Measurements from ENCODE around the gene SLC16A4. TPM values are rescaled to one million over a fixed set of nuclear protein-coding genes. Genes with fewer than 3 reads are reported as not detected.

SLC16A4 gene
- total RNA-seq, 1 donor from 2014 or later, result 52.3 TPM

DNA sequence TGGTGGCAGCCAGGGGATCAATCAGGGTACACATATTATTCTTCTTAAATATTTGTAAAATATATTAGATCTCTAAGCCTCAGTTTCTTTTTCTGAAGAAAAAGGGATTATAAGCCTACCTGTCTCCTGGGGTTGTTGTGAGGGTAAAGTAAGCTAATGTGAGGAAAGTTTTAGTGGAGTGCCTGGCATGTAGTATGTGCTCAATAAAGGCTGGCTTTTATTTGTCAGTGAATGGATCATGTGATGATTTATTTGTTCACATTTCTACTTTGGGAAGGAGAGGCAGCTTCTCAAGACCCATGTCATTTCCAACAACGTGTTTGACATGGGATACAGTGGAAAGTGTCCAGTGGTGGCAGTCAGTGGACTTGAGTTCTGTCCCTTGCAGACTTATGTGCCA, 64.0 kb downstream of the SLC16A4 start:
- no peak for DNase-seq (ENCODE audit: low spot score)

DNA sequence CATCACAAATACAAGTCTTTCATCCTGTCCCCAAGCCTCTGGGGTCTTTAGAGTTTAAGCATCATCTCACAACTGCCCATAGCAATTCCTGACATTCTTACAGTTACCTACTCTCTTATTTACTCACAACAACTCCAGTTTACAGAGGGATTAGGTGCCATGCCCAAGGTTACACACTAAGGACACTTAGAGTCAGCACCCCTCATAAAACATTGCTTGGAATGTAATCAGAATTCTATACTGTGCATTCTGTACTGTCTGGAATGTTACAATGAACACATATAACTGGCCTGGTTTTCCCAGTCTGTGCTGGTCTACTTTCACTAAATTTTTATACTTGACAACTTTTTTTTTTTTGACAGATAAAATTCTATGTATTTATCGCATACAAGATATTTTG, 66.2 kb downstream of the SLC16A4 start:
- DNase-seq (ENCODE audit: low spot score), result no peak

DNA sequence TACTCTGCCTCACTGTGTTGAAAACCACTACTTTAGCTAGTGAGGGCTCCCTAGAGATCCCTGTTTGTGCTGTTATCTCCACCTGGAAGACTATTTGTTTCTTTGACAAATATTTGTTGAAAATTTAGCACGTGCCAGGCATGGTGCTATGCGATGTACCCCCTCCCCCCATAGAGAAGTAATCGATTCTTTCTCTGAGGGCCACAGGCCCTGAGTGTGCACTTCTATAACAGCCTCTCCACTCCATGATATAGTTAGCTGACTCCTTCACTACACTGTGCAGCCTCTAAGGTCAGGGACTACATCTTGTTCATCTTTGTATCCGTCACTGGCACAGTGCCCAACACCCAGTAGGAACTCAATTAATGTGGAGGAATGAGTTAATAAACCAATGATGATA, 69.0 kb downstream of the SLC16A4 start:
- DNase-seq (ENCODE audit: low spot score), result no peak

DNA sequence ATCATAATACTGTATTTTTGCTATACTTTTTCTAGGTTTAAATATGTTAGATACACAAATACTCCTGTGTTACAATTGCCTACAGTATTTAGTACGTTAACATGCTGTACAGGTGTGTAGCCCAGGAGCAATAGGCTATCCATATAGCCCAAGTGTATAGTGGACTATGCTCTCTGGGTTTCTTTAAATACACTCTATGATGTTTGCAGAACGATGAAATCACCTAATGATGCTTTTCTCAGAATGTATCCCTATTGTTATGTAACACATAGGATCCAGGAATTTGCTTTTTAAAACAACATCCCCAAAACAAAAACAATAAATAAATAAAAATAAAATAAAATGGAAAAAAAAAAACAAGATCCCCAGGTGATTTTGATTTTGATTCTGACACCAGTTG, 69.8 kb downstream of the SLC16A4 start:
- no peak for DNase-seq (ENCODE audit: low spot score)

DNA sequence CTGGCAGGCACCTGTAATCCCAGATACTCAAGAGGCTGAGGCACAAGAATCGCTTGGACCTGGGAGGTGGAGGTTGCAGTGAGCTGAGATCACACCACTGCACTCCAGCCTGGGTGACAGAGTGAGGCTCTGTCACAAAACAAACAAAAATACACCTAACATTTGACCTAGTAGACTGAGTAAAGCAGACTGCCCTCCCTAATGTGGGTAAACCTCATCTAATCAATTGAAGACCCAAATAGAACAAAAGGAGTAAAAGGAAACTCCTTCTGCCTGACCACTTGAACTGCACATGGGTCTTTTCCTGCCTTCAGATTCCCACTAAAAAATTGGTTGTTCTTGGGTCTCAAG, 70.7 kb downstream of the SLC16A4 start:
- no peak for DNase-seq (ENCODE audit: low spot score)

DNA sequence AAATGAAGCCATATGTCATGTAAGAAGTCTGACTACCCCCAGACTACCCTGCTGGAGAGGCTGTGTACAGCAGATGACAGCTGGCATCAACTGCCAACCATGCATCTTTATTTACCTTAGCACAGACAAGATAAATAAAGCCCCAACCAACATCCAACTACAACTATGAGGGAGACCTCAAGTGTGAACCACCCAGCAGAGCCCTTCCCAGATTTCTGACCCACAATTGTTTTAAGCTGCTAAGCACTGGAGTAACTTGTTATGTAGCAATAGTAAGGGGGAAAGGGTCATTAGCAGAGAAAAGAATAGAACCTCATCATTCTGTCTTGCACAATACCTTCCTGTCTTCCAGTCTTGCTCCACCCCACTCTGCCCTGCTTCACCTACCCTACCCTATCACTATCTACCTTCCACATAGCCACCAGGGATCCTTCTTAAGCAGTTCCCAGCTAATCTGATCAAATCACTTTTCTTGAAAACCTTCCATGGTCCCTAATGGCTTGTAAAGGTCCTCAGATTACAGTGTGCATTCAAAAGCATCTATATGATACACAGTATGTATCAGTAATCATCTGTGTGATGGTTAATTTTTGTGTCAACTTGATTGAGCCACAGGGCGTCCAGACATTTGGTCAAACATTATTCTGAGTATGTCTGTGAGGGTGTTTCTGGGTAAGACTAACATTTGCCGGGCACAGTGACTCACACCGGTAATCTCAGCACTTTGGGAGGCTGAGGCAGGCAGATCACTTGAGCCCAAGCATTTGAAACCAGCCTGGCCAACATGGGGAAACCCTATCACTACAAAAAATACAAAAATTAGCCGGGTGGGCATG, 71.3 kb downstream of the SLC16A4 start:
- no peak for DNase-seq (ENCODE audit: low spot score)

DNA sequence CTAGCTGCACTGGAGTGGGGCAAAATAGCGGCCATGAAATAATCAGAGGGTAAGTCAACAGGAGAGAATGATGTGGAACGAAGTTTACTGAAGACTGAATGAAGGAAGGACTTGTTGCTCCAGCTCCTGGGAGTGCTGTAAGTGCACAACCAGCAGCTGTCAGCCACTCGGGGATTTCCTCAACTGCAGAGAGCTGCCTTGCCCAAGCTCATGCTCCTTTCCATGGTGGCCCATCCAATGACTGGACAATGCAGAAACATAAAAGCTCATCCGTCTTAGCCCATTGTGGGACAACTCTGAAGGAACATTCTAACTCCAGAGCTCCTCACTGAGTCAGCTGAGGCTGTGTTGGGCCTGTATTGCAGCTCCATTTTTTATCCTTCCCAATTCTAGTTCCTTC, 72.8 kb downstream of the SLC16A4 start:
- no peak for DNase-seq (ENCODE audit: low spot score)

DNA sequence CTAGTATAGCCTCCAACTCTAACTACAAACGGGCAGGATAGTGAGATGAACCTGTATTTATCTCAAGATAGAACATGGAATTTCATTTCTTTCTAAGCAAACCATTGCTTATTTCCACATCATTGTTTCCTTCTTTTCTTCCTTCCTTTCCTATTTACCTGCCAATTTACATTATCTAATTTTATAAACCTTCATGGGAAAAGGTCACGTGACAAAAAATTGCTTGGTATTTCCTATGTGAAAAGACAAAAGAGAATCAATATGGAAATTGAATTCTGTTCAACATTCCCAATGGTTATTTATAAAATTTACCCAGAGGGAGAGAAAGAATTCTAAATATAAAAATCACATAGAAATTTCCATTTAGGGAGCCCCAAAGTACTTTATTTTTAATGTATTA, 74.1 kb downstream of the SLC16A4 start:
- no peak for DNase-seq (ENCODE audit: low spot score)

Other genes starting within 250 kb of the SLC16A4 start
- gene SLC6A17, start 240.5 kb downstream of the SLC16A4 start, total RNA-seq, result 0.35 TPM
- 25.5 TPM for gene KCNC4, start 180.7 kb downstream of the SLC16A4 start, total RNA-seq
- 23.8 TPM for gene RBM15, start 51.6 kb downstream of the SLC16A4 start, total RNA-seq
- 159 TPM for gene LAMTOR5, start 16.7 kb upstream of the SLC16A4 start, total RNA-seq
- gene PROK1, start 60.1 kb upstream of the SLC16A4 start, total RNA-seq, result 0.40 TPM
- gene KCNA10, start 128.1 kb upstream of the SLC16A4 start, total RNA-seq, result not detected
- 1.8 TPM for gene KCNA2, start 215.3 kb upstream of the SLC16A4 start, total RNA-seq

All from mucosa of gallbladder (tissue), 1 donor.